ENCODE data around the gene FGD3.
"Not testable (repeated sequence)": the region's sequence is repeated elsewhere in the genome, so short reads cannot be mapped to it uniquely, and the experiment has no call there.

The FGD3 gene, protein sequence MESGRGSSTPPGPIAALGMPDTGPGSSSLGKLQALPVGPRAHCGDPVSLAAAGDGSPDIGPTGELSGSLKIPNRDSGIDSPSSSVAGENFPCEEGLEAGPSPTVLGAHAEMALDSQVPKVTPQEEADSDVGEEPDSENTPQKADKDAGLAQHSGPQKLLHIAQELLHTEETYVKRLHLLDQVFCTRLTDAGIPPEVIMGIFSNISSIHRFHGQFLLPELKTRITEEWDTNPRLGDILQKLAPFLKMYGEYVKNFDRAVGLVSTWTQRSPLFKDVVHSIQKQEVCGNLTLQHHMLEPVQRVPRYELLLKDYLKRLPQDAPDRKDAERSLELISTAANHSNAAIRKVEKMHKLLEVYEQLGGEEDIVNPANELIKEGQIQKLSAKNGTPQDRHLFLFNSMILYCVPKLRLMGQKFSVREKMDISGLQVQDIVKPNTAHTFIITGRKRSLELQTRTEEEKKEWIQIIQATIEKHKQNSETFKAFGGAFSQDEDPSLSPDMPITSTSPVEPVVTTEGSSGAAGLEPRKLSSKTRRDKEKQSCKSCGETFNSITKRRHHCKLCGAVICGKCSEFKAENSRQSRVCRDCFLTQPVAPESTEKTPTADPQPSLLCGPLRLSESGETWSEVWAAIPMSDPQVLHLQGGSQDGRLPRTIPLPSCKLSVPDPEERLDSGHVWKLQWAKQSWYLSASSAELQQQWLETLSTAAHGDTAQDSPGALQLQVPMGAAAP

DNA sequence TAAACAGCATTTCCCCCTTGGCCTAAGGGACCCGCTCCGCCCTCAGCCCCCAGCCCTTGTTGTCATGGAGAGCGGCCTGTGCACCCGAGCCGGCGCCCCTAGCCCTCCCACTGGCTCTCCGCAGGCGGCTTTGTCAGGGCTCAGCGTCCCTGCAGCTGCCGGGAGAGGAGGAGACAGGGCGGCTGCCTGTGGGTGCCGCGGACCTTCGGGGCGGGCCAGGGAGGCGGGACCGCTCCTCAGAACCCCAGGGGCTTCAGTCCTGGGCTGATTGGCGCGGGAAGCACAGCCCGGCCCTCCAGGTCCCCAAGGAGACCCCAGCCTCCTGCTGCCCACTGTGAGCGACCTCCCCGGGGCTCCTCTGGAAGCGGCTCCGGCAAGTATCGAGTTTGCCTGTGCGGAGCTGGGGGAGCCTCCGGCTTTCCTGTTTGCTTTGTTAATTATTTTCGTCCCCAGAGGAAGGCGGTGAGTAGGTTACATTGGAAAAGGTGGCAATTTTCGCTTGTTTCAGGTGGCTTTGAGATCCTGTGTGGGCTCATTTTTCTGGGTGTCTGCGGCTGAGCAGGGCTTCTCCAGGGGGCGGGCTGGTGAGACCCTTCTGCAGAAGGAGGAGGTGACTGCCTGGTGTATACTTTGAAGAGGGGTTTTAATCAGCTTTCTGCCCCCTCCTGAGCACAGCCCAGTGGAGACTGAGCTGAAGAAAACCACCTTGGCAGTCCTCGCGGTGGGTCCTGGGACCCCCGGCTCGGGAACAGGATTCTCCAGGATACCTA lies at the start of gene FGD3:
TSS of gene FGD3 (plus strand) at position 256 of the 770 bp plus-strand sequence. CDS start 28,734 bp downstream, outside the sequence.
- TF ChIP-seq, protein P1, sequence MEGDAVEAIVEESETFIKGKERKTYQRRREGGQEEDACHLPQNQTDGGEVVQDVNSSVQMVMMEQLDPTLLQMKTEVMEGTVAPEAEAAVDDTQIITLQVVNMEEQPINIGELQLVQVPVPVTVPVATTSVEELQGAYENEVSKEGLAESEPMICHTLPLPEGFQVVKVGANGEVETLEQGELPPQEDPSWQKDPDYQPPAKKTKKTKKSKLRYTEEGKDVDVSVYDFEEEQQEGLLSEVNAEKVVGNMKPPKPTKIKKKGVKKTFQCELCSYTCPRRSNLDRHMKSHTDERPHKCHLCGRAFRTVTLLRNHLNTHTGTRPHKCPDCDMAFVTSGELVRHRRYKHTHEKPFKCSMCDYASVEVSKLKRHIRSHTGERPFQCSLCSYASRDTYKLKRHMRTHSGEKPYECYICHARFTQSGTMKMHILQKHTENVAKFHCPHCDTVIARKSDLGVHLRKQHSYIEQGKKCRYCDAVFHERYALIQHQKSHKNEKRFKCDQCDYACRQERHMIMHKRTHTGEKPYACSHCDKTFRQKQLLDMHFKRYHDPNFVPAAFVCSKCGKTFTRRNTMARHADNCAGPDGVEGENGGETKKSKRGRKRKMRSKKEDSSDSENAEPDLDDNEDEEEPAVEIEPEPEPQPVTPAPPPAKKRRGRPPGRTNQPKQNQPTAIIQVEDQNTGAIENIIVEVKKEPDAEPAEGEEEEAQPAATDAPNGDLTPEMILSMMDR (conservative IDR thresholded peaks at IDR 0.05; ENCODE audit: low read depth, low read length), result no peak
- peak within 1 kb of the TSS; percentile 61 for H3K4me3 ChIP-seq (ENCODE audit: low read length)
- no peak for DNase-seq (ENCODE audit: low read depth)

DNA sequence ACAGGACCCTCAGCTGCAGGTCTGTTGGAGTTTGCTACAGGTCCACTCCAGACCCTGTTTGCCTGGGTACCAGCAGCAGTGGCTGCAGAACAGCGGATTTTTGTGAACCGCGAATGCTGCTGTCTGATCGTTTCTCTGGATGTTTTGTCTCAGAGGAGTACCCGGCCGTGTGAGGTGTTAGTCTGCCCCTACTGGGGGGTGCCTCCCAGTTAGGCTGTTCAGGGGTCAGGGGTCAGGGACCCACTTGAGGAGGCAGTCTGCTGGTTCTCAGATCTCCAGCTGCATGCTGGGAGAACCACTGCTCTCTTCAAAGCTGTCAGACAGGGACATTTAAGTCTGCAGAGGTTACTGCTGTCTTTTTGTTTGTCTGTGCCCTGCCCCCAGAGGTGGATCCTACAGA lies 42.2 kb upstream of the FGD3 start:
- DNase-seq (ENCODE audit: low read depth); H3K4me3 ChIP-seq (ENCODE audit: low read length): not testable (repeated sequence)

DNA sequence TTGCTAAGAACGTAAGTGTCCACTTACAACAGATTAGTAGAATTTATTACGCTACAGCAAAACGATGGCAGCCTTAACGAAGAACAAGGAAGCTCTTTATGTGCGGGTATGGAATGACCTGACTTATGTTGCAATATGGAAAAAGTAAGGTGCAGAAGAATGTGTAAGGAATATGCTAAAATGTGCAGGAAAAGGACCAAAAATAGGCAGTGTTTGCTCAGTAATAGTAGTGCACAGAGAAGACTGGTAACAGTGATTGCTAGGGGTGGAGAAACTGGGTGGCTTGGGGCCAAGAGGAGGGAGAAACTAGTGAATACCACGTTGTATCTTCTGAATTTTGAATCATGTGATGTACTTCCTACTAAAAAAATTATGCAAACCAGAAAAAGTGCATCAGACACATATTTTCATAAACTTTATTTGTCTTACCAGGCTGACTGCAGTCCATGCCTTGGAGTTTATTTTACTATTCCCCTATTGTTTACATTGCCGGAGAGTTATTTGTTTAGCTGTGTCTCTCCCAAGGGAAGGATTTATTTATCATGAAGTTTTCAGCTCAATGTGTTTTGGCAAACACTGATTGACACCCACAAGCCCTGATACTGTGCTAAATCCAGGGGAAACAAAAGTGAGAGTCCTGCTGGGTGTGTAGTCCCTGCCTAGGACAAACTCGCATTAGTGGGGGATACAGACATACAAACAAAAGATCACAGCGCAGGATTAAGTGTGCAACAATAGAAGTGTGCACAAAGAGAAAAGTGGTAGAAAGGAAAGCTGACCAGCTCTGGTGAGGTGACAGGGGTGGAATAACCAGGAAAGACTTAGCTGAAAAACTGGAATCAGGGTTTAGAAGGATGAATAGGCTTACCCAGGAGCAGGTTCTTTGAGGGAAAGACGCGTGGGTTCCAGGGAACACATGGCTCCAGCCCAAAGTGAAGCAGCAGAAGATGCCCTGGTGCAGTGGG lies 35.5 kb upstream of the FGD3 start:
- peak; percentile 39 for DNase-seq (ENCODE audit: low read depth)
- TF ChIP-seq, protein P1 (conservative IDR thresholded peaks at IDR 0.05; ENCODE audit: low read depth, low read length), result no peak
- no peak overlapping the region for H3K4me3 ChIP-seq (ENCODE audit: low read length)

DNA sequence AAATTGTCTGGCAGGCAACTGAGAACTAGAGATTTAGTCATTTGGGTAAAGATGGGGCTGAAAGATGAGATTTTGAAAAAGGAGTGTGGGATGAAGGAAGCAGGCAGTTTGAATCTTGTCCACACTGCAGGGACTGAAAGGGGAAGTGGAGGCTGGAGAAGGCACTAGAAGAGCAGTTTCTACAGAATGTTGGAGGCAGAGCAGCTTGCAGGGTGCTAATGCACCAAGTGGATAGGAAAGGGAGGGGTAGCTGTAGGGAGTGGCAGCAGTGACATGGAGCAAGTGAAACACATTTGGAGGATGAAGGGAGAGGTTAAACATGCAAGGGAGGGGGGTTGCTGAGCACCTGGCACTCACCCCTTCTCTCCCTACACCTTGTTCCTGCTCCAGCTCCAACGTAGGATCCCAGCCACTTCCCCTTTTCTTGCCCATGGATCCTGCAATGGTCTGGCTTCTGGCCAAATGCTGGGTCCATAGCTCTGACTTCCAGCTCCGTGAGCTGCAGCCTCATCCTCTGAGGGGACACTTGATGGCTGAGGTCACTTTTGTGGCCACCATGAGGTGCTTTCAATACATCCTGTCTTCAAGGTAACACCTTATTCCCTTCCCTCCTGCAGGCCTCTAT lies 30.0 kb upstream of the FGD3 start:
- TF ChIP-seq, protein P1 (conservative IDR thresholded peaks at IDR 0.05; ENCODE audit: low read depth, low read length), result no peak
- no peak overlapping the region for H3K4me3 ChIP-seq (ENCODE audit: low read length)
- no peak for DNase-seq (ENCODE audit: low read depth)

DNA sequence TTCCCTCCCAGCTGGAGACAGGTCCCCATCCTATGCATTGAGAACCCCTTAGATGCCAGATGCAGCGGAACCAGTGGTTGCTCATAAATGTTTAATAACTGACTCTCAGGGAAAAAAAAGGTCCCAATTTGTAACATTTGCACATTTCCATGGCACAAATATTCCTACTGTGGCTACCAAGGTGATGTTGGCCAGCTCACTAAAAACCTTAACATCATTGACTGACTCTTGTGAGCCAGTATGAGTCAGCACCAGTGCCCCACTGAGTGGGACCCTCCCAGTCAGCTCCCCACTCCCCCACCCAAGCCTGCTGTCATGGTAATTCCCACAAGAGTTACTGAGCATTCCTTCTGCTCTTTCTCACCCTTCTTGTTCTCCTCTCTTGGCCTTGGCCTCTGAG lies 26.9 kb upstream of the FGD3 start:
- no peak for DNase-seq (ENCODE audit: low read depth)
- no peak overlapping the region for H3K4me3 ChIP-seq (ENCODE audit: low read length)
- TF ChIP-seq, protein P1 (conservative IDR thresholded peaks at IDR 0.05; ENCODE audit: low read depth, low read length), result no peak

DNA sequence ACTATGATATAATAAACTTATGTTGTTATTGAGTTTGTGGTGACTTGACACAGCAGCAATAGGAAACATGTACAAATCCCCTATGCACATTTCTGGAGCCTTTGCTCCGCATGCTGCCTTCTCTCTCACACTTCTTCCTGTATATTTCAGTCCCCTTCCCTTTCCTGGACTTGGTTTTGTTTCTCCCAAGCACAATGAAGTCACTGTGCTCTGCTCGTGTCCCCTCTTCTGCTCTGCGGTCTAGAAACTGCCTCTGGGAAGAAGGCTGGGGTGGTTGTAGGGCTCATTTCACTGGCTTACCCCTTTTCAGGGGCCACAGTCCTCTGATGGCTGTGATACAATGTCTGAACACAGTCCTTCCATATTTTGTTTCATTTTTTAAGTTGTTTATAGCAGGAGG lies 15.7 kb upstream of the FGD3 start:
- DNase-seq (ENCODE audit: low read depth), result no peak
- no peak overlapping the region for H3K4me3 ChIP-seq (ENCODE audit: low read length)
- TF ChIP-seq, protein P1 (conservative IDR thresholded peaks at IDR 0.05; ENCODE audit: low read depth, low read length), result no peak

Data from retinal pigment epithelial cell (primary cell).